NCI-H2196 treated with DMSO at 0.1 percent for 48 hours (cell line): ENCODE data around the gene SLC9A8.
"Not testable (repeated sequence)": the region's sequence is repeated elsewhere in the genome, so short reads cannot be mapped to it uniquely, and the experiment has no call there.

Source experiments
- DNase-seq: peaks from one replicate; lab custom pipeline; 2025; ENCODE audit not compliant: unreplicated experiment; lab: John Stamatoyannopoulos, UW

The SLC9A8 gene

DNA sequence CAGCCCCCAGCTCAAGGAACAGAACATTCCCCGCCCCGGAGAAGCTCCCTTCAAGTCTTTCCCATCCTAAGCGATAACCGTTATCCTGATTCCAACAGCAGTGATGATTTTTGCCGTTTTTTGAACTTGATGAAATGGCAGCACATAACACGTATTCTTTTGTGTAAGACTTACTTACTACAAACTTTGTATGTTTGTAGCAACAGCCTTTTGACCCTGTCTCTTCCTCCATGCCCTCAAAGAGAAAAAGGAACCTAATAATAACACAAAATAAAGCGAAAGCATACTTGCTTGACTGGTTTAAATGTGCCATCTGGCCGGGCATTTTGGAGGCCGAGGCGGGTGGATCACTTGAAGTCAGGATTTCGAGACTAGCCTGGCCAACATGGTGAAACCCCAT is 26.4 kb upstream of the SLC9A8 start:
- no peak for DNase-seq

DNA sequence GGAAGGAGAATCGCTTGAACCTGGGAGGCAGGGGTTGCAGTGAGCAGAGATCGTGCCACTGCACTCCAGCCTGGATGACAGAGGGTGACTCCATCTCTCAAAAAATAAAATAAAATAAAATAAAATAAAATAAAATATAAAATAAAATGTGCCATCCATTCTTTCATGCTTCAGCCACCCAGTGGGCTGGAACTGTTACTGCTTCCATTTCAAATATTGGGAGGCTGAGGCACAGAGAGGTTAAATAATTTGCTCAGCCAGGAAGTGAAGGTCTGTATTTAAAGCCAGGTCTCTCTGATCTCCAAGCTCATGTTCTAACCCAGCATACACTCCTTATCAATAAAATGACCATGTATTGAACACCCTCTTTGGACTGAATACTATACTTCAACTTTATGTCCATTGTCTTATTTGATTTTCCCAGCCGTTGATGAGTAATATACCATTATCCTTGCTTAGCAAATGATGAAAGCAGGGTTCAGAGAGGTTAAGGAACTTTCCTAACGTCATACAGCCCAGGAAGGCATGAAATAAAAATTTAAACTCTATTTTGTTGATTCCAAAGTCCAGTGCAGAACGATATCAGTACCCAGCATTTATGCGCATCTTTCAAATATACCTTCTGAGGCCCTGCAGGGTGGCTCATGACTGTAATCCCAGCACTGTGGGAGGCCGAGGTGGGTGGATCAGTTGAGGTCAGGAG is 25.8 kb upstream of the SLC9A8 start:
- DNase-seq, result no peak

GRCh38 chr20:49787371-49788357 is 25.0 kb upstream of the SLC9A8 start:
- no peak for DNase-seq

- no peak for DNase-seq
Measured at GRCh38 chr20:49790077-49790798, 22.4 kb upstream of the SLC9A8 start.

DNA sequence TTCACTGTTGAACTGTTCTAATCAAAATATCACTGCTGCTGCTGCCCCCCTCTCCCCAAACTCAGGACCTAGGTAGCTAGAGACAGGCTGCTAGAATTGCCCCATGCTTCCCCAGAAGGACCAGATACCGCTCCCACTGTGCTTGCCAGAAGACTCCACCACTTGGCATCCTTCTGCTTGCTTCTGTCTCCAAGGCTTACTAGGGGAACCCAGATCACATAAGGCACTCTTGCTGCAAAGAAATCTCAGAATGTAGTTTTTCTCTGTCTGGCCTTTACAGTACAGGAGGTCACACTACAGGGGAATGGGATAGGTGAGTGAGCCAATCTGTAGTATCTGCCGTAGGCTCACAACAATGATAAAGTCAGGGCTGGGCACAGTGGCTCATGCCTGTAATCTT is 21.5 kb upstream of the SLC9A8 start:
- no peak for DNase-seq

DNA sequence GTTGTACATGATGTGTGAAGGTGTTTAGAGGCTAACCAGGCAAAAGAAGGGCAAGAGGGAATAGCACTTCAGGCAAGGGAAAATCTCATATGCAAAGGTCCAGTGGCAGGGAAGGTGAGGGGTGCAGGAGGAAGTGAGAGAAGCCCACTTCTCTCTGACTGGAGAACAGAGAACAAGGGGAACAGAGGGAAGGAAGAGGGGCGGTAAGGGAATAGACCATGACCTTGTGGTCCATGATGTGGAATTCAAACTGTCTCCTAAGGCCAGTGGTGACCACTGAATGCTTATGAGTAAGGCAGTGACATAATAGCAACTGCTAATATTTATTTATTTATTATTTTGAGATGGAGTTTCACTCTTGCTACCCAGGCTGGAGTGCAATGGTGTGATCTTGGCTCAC is 20.6 kb upstream of the SLC9A8 start:
- DNase-seq, result no peak

DNA sequence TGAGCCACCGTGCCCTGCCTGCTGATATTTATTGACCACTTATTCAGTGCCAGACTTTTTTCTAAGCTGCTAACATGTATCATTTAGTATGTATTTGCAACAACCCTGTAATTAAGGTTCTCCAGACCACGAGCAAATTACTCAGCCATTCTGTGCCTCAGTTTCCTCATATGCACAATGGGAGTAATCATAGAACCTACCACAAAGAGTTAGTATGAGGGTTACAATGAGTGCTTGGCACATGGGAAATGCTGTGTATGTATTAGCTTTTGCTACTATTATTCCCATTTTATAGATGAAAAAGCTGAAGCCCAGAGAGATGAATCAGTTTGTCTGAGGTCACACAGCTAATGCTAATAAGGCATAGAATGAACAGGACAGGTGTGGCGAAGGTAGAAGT is 20.0 kb upstream of the SLC9A8 start:
- no peak for DNase-seq

DNA sequence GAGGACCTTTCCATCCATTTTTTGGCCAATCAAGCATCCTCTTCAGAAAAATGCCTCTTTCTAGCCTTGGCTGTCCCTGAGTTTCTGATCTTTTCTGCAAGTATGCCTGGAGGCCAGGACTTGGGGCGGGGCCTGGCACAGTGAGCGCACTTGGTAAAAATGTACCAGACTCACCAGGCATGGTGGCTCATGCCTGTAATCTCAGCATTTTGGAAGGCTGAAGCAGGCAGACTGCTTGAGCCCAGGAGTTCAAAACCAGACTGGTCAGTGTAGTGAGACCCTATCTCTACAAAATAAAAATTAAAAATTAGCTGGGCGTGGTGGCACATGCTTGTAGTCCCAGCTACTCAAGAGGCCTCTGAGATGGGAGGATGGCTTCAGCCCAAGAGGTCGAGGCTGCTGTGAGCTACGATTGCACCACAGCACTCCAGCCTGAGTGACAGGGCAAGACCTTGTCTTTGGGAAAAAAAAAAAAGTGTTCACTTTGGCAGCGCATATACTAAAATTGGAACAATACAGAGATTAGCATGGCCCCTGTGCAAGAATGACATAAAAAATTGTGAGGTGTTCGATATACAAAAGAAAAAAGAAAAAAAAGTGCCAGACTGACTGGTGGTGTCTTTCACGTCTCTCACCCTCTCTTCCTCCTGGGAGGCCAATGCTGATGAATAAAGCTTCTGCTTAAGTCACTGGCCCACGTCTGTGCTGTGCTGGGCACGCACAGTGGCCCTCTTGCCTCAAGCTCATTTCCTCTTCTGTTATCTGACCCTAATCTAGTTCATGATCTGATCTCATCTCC is 18.1 kb upstream of the SLC9A8 start:
- DNase-seq, result no peak

DNA sequence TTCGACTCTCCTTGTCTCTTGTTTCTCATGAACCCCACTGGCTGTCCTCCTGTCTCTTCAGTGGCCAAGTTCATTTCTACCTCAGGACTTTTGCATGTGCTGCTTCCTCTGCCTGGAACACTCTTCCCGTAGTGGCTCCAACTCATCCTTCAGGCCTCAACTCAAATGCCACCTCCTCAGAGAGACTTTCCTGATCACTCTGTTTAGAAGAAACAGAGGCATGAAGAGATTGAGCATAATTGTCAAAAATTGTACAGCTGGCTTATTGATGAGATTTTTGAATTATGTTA is 17.5 kb upstream of the SLC9A8 start:
- no peak for DNase-seq

DNA sequence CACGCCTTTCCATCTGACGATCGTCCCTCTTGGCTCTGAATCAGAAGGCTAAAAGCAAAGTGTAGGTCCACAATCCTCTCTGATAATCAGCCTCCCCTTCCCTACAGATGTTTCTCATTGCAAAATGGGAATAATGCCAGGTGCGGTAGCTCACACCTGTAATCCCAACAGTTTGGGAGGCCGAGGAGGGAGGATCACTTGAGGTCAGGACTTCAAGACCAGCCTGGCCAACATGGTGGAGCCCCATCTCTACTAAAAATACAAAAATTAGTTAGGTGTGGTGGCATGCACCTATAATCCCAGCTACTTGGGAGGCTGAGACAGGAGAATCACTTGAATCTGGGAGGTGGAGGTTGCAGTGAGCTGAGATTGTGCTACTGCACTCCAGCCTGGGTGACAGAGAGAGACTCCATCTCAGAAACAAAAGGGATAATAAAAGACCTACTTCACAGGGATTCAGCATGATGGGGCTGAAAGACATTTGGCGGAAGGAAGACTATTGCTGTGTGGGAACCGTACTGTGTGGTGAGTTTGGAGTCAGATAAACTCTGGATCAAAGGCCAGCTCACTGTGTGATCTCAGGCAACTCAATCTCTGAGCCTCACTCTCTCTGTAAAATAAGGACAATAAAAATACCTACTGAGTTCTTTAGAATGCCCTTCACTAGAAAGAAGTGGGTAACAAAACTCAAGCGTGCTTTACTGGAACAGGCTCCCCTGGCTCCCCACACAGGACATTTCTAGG is 15.9 kb upstream of the SLC9A8 start:
- no peak for DNase-seq

GRCh38 chr20:49797344-49797615 is 15.3 kb upstream of the SLC9A8 start:
- DNase-seq, result no peak

GRCh38 chr20:49798718-49799117 is 13.9 kb upstream of the SLC9A8 start:
- DNase-seq, result no peak

DNA sequence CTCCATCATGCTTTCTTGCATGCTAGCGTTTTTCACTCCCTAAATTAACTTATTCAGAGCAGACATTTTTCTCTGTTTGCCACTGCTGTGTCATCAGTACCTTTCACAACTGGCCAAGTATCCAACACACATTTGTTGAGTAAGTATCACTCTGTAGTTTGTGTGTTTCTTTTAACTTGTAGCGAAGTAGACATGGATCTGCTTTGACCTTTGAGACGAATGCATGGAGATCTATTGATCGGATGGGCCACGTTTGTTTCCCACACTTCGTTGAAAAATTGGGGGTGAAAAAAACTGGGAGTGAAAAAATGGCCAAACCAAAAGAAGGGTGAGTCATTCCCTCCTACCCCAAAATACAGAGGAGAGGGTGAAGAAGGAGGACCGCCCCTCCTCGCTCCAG is 12.9 kb upstream of the SLC9A8 start:
- no peak for DNase-seq

DNA sequence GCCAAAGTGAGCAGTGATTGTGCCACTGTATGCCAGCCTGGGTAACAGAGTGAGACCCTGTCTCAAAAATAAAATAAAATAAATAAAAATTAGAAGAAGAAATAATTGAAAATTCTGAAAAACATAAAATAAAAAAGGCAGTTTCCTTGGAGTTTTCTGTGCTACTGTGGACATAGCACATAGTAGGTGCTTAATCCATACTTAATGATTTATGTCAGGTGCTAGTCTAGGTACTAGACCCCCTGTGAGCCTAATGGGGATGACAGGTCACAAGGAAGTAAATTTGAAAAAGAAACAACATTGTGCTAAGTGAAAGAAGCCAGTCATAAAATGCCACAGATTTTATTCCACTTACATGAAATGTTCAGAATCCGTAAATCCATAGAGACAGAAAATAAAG is 9.2 kb upstream of the SLC9A8 start:
- DNase-seq, result no peak

DNA sequence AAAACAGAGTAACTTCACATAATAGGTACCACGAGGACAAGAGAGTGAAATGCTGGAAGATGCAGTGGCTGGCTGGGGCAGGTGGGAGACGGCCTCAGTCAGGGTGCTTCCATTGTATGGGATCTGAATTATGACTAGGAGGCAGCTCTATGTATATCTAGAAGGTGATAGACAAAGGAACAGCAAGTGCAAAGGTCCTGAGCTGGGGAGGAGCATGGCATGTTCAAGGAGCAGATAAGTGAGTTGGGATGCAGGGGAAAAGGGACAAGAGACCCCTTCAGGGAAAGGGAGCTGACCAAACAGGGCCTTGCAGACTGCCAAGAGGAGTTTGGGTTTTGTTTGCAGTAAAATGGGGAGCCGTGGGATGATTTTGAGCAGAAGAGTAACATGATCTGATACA is 8.3 kb upstream of the SLC9A8 start:
- DNase-seq, result no peak

DNA sequence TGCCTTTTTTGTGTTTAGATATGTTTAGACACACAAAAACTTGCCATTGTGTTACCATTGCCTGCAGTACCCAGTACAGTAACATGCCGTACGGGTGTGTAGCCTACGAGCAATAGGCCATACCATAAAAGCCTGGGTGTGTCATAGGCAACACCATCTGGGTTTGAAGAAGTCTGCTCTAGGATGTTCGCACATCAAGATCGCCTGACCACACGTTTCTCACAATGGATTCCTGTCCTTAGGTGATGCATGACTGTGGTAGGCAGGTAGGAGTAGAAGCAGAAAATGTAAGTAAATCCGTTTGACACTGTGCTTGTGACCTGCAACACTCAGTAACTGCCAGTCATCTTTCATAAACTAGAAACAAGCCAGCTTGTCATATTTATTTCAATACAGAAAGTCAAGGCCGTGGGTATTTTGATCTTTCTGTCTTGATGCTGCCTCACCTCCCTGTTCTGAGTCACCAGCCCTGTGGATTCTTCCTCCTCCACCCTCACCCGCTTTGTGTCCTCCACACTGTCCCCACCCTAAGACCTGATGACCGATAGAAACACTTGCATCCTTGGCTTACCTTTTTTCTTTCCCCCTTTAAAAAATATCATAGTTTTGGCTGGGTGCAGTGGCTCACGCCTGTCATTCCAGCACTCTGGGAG is 7.3 kb upstream of the SLC9A8 start:
- DNase-seq, result not testable (repeated sequence)

- no peak for DNase-seq
Measured at GRCh38 chr20:49808753-49809152, 3.9 kb upstream of the SLC9A8 start.

DNA sequence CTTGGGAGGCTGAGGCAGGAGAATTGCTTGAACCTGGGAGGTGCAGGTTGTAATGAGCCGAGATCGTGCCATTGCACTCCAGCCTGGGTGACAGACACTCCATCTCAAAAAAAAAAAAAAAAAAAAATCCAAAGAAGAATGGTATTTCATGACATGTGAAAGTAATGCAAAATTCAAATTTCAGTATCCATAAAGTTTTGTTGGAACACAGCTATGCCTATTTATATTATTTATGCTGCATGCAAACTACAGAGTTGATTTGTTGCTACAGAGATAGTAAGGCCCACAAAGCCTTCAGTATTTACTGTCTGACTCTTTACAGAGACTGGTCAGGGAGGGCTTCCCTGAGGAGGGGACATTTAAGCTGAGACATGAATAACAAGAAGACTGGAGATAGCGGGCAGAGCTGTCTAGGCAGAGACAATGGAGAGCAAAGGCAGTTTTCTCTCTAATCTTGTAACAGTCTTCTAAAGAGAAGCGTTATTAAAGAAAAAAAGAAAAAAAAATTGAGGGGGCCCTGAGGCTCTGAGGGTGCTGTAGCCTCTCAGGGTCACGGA is 2.7 kb upstream of the SLC9A8 start:
- DNase-seq, result no peak

GRCh38 chr20:49810491-49811190 is 2.0 kb upstream of the SLC9A8 start:
- DNase-seq, result no peak
